ENCODE results near the gene DMBT1.

- TF ChIP-seq CTCF (conservative IDR thresholded peaks at IDR 0.05) (no peak), ZFX (IDR thresholded peaks at IDR 0.05) (no peak)
Observed at GRCh38 chr10:122692744-122693143, 132.2 kb downstream of the DMBT1 start.
